Natural killer cell (primary cell): ENCODE data around the gene CMTR1. TPM values are rescaled to one million over a fixed set of nuclear protein-coding genes. Genes with fewer than 3 reads are reported as not detected.
A peak's percentile ranks its signal among the peaks of the same experiment; 100 is the strongest.

ENCODE experiments used
- ATAC-seq, 3 donors: fragments of 150-1000 bp in 2 of 3; fragments of 200-7000 bp in 1 of 3; cut with Tn5 transposase; 1 replicate in 1 of 3; 2 replicates in 2 of 3; pipeline ENCODE4 v1.10.0; 2021; ENCODE audit warnings: mild to moderate bottlenecking in 2 of 3, moderate library complexity in 2 of 3
- DNase-seq, 2 donors: peaks; one replicate each; pipeline versions ENCODE4 v3.0.0 to v3.0.0-alpha.2; 2013 to 2021; ENCODE audit warnings: mixed read lengths in 1 of 2
- H3K27ac ChIP-seq: one replicate; pipeline ENCODE4 v1.5.1; 2013; ENCODE audit warnings: mild to moderate bottlenecking, low read length
- H3K27me3 ChIP-seq: one replicate; pipeline ENCODE4 v1.6.1; 2013; ENCODE audit warnings: low read length; ENCODE audit not compliant: control insufficient read depth, insufficient read depth
- H3K36me3 ChIP-seq: one replicate; pipeline ENCODE4 v1.6.1; 2013; ENCODE audit warnings: low read length; ENCODE audit not compliant: control insufficient read depth, insufficient read depth
- H3K4me1 ChIP-seq: one replicate; pipeline ENCODE4 v1.6.1; 2013; ENCODE audit warnings: low read length; ENCODE audit not compliant: control insufficient read depth, insufficient read depth
- H3K4me3 ChIP-seq: one replicate; pipeline ENCODE4 v1.5.1; 2013; ENCODE audit warnings: low read length
- H3K9me3 ChIP-seq: one replicate; pipeline ENCODE4 v1.6.1; 2013; ENCODE audit warnings: low read length; ENCODE audit not compliant: control insufficient read depth, insufficient read depth
- H3K27ac Mint-ChIP-seq, 2 donors: one replicate each; pipeline ENCODE4 v1.8.0; 2022; ENCODE audit warnings: mild to moderate bottlenecking in 2 of 2, mixed read lengths in 2 of 2, moderate library complexity in 1 of 2
- H3K27me3 Mint-ChIP-seq, 2 donors: one replicate each; pipeline ENCODE4 v1.8.0; 2022; ENCODE audit warnings: low read depth in 2 of 2, mixed read lengths in 2 of 2
- H3K36me3 Mint-ChIP-seq: one replicate; pipeline ENCODE4 v1.8.0; 2022; ENCODE audit warnings: mixed read lengths
- H3K4me1 Mint-ChIP-seq, 2 donors: one replicate each; pipeline ENCODE4 v1.8.0; 2022; ENCODE audit warnings: mixed read lengths in 2 of 2
- H3K4me3 Mint-ChIP-seq: one replicate; pipeline ENCODE4 v1.8.0; 2022; ENCODE audit warnings: mild to moderate bottlenecking, moderate library complexity, mixed read lengths
- H3K9me3 Mint-ChIP-seq, 2 donors: one replicate each; pipeline ENCODE4 v1.8.0; 2022; ENCODE audit warnings: mixed read lengths in 2 of 2
- CTCF ChIP-seq: fragments of 200-600 bp; IDR thresholded peaks from one replicate; pipeline ENCODE4 v1.8.0; 2022; ENCODE audit warnings: antibody characterized with exemption
- WGBS: methylation state at CpG from one replicate; pipeline ENCODE4 v1.1.7; 2013; ENCODE audit warnings: missing lambda C conversion rate; ENCODE audit not compliant: insufficient coverage; 5-methylcytosine and 5-hydroxymethylcytosine counted together
- intact Hi-C: fragments of 100-400 bp; cut with micrococcal nuclease; formaldehyde crosslinking; loops from one replicate; pipeline ENCODE4 v1.14.2; 2022
- total RNA-seq, 4 donors: library from RNA; stranded (reverse); fragments of 120-200 nt in 1 of 4; gene quantifications; one replicate each; pipeline versions ENCODE4 v1.2.3 to v1.2.4, GENCODE V29; 2013 to 2022

The CMTR1 gene
- total RNA-seq, 3 donors from 2014 or later (not counting 1 experiment from before 2014, with no cell fraction given): 85.0 to 111 (median 94.7) TPM

GRCh38 chr6:37504024-37504423 lies 71.0 kb downstream of the CMTR1 start:
- H3K27me3 Mint-ChIP-seq: no peaks in the 10 kb centered on the region
- Histone ChIP-seq H3K36me3 (no peaks in the 10 kb centered on the region), H3K4me1 (peaks cover 55% of the 10 kb centered on the region), H3K9me3 (no peaks in the 10 kb centered on the region), H3K4me3 (no peak overlapping the region), H3K27ac (peak overlapping the region; percentile 97), H3K27me3 (no peaks in the 10 kb centered on the region)
- ATAC-seq (no peak), DNase-seq (no peak)
- 50% methylated on average over 2 of the region's 2 CpGs for whole genome bisulfite sequencing
- peak overlapping the region; percentile 100 for H3K27ac Mint-ChIP-seq
- no peaks in the 10 kb centered on the region for H3K9me3 Mint-ChIP-seq
- H3K36me3 Mint-ChIP-seq: no peaks in the 10 kb centered on the region
- intact Hi-C loops: loop anchor here (5.0 kb wide), 1 partner anchor 72 kb away; the partner anchor contains the start of gene CMTR1
- H3K4me1 Mint-ChIP-seq: peaks cover 65% of the 10 kb centered on the region in 2 donors
- no peak for TF ChIP-seq CTCF
- H3K4me3 Mint-ChIP-seq: peak overlapping the region; percentile 87

DNA sequence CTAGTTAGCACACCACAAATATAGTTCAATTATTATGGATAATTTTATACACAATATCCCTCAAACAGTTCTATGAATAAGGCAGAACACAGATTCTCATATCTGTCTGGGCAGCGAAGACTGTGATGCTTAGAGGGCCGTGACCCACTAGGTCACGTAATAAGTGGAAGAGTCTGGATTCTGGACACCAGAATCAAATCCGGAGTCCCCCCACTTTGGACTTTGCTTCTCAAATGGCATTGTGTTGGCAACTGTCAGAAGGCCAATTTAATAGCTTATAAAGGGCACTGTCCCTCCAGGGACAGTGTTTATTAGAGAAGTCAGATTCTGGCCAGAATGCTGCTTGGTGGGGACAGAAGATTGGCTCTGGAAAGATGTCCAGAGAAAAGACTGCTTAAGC lies 73.5 kb downstream of the CMTR1 start:
- H3K27me3 ChIP-seq: no peaks in the 10 kb centered on the region
- Mint-ChIP-seq H3K4me3 (no peak overlapping the region), H3K9me3 (no peaks in the 10 kb centered on the region), H3K27me3 (peaks cover 0 to 3% of the 10 kb centered on the region in 2 donors), H3K27ac (peak overlapping the region; percentile 60 to 100), H3K4me1 (peaks cover 47 to 53% of the 10 kb centered on the region in 2 donors), H3K36me3 (no peaks in the 10 kb centered on the region)
- intact Hi-C loops: no loop called here
- H3K4me1 ChIP-seq: peaks cover 41% of the 10 kb centered on the region
- H3K27ac ChIP-seq: no peak overlapping the region
- DNase-seq (no peak), ATAC-seq (no peak)
- WGBS: 84% methylated on average over 4 of the region's 4 CpGs
- no peak overlapping the region for H3K4me3 ChIP-seq
- H3K9me3 ChIP-seq: no peaks in the 10 kb centered on the region
- TF ChIP-seq CTCF: no peak
- no peaks in the 10 kb centered on the region for H3K36me3 ChIP-seq

- H3K9me3 Mint-ChIP-seq: no peaks in the 10 kb centered on the region
- H3K27me3 ChIP-seq: no peaks in the 10 kb centered on the region
- peaks cover 0 to 6% of the 10 kb centered on the region in 2 donors for H3K27me3 Mint-ChIP-seq
- TF ChIP-seq CTCF: no peak
- WGBS: 100% methylated on average over 3 of the region's 5 CpGs
- H3K9me3 ChIP-seq: no peaks in the 10 kb centered on the region
- peak overlapping the region; percentile 60 to 100 for H3K27ac Mint-ChIP-seq
- ATAC-seq (no peak), DNase-seq (no peak)
- H3K27ac ChIP-seq: no peak overlapping the region
- intact Hi-C loops: no loop called here
- no peak overlapping the region for H3K4me3 Mint-ChIP-seq
- peaks cover 42 to 48% of the 10 kb centered on the region in 2 donors for H3K4me1 Mint-ChIP-seq
- H3K36me3 Mint-ChIP-seq: no peaks in the 10 kb centered on the region
- H3K4me3 ChIP-seq: no peak overlapping the region
- peaks cover 35% of the 10 kb centered on the region for H3K4me1 ChIP-seq
- no peaks in the 10 kb centered on the region for H3K36me3 ChIP-seq
Measured at GRCh38 chr6:37507077-37507476, 74.1 kb downstream of the CMTR1 start.
